ENCODE results near the gene KRTAP3-2.

DNA sequence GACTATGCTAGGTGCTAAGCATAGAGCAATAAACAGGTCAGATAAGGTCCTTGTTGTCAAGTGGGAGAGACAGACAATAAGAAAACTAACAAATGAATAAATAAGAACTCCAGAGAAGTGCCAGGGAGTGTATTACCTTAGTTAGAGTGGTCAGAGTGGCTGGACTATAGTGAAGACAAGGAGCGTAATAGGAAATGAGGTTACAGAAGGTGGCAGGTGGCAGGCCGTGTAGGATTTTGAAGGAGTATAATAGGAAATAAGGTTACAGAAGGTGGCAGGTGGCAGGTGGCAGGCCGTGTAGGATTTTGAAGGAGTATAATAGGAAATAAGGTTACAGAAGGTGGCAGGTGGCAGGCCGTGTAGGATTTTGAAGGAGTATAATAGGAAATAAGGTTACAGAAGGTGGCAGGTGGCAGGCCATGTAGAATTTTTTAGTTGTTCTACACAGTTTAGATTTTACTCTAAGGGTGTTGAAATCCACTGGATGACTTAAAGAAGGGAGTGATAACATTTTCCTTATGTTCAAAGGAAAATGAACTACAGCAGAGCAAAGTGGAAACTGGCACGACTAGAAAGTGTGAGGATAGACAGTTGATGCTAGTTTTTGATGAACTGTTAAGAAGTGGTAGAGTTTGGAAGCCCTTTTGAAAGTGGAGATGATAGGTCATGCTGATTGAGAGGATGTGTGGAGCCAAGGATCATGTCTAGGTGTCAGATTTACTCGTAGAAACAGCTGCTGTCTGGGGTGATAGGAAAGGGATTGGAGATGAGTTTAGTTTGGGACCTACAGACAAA, 12.8 kb upstream of the KRTAP3-2 start:
- TF ChIP-seq ZNF274 (IDR thresholded peaks at IDR 0.05; ENCODE audit: low read depth, low read length) = no peak
- TF ChIP-seq, protein P1, sequence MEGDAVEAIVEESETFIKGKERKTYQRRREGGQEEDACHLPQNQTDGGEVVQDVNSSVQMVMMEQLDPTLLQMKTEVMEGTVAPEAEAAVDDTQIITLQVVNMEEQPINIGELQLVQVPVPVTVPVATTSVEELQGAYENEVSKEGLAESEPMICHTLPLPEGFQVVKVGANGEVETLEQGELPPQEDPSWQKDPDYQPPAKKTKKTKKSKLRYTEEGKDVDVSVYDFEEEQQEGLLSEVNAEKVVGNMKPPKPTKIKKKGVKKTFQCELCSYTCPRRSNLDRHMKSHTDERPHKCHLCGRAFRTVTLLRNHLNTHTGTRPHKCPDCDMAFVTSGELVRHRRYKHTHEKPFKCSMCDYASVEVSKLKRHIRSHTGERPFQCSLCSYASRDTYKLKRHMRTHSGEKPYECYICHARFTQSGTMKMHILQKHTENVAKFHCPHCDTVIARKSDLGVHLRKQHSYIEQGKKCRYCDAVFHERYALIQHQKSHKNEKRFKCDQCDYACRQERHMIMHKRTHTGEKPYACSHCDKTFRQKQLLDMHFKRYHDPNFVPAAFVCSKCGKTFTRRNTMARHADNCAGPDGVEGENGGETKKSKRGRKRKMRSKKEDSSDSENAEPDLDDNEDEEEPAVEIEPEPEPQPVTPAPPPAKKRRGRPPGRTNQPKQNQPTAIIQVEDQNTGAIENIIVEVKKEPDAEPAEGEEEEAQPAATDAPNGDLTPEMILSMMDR (IDR thresholded peaks at IDR 0.05 in 2 of 3, conservative IDR thresholded peaks at IDR 0.05 in 1 of 3; ENCODE audit: borderline replicate concordance in 1 of 3, insufficient read depth in 1 of 3, low read depth in 2 of 3, low read length in 2 of 3) = no peak
- TF ChIP-seq, protein P2, sequence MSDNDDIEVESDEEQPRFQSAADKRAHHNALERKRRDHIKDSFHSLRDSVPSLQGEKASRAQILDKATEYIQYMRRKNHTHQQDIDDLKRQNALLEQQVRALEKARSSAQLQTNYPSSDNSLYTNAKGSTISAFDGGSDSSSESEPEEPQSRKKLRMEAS (IDR thresholded peaks at IDR 0.05) = no peak

Measured in HCT116 (cell line).